Measurements from ENCODE around the gene ZNF576. TPM values are rescaled to one million over a fixed set of nuclear protein-coding genes. Genes with fewer than 3 reads are reported as not detected.

ZNF576 gene
- total and polyA plus RNA-seq, 2 donors (not counting 1 experiment from before 2014, with no cell fraction given) = 7.9 to 17.3 TPM

DNA sequence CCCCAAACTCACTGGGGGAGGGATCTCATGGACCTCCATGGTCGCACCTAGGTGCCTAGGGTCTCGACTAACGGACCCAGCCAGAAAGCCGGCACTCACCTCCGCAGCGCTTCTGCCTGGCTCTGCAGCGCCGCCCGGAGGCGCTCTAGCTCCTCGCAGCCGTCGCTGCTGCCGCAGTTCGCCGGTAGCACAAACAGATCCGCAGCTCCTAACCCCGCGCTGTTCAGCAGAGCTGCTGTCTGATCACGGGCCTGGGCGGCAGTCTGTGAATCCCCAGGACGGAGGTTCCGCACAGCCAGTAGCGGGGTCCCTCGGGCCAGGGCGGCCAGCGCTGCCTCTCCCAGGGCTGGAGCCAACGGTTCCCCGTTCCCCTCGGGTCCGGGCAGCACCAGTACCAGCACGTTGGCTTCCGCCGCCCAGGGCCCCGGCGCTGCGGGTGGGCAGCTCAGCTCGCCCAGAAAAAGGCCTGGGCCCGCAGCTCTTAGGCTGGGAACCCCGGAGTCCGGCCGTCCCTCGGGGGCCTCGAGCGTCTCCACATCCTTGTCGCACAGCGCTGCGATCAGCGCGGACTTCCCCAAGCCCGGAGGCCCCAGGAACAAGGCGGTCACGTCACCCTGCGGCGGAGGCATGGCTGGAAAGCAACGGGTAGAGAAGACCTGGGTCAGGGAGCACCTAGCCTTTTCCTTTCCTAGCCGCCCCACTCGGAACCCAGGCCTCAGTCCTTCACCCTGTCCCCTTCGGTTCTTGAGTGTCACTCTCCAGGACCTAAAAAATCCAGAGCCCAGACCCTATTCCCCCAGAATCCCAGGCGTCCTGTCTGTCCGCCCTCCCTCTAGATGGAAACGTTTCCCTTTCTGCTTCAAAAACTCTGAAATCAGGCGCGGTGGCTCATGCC is 1.4 kb upstream of the ZNF576 start:
- Histone ChIP-seq H3K27me3 (replicated peaks in 1 of 4; ENCODE audit: control extremely low read depth in 1 of 4, control insufficient read depth in 3 of 4, insufficient read depth in 4 of 4, low read length in 3 of 4) (no peaks in the 10 kb centered on the region), H3K36me3 (replicated peaks in 1 of 2; ENCODE audit: control extremely low read depth in 1 of 2, control insufficient read depth in 1 of 2, extremely low read depth in 1 of 2, insufficient read depth in 2 of 2, low read length in 1 of 2) (peaks cover 0 to 31% of the 10 kb centered on the region in 2 experiments), H3K9me3 (ENCODE audit: control extremely low read depth in 1 of 3, control insufficient read depth in 2 of 3, insufficient read depth in 1 of 3, low read length in 2 of 3) (no peaks in the 10 kb centered on the region), H4K20me1 (ENCODE audit: control insufficient read depth, insufficient read depth, low read length, poor library complexity, severe bottlenecking) (peaks cover 5% of the 10 kb centered on the region), H2AFZ (ENCODE audit: insufficient read depth, low read depth, low read length, poor library complexity, severe bottlenecking) (peak overlapping the region; percentile 87), H3K4me1 (ENCODE audit: control insufficient read depth in 2 of 2, insufficient read depth in 2 of 2, low read length in 2 of 2) (peaks cover 22 to 48% of the 10 kb centered on the region in 2 donors), H3K79me2 (ENCODE audit: control insufficient read depth, insufficient read depth, low read length) (peaks cover 61% of the 10 kb centered on the region), H3K9ac (ENCODE audit: low read length) (peak overlapping the region; percentile 74), H3K4me3 (ENCODE audit: control extremely low read depth in 1 of 5, extremely low read depth in 1 of 5, insufficient read depth in 1 of 5, low read depth in 2 of 5, low read length in 4 of 5) (peak overlapping the region; percentile 61 to 88 (median 73)), H3K27ac (ENCODE audit: low read length in 2 of 2) (peak overlapping the region; percentile 95 to 97), H3K4me2 (replicated peaks; ENCODE audit: low read depth, low read length, poor library complexity, severe bottlenecking) (peak overlapping the region; percentile 79)
- under 1% methylated on average over 64 of the region's 64 CpGs for WGBS (ENCODE audit: insufficient coverage)
- H3K9me3 Mint-ChIP-seq (ENCODE audit: insufficient read depth) = no peaks in the 10 kb centered on the region
- no peaks in the 10 kb centered on the region for H3K27me3 Mint-ChIP-seq
- ChIA-PET POLR2A (interaction anchor here (1.0 to 2.2 kb wide), 3 partner anchors 20 to 62 kb away, joined by 3 to 15 read pairs (median 4); partner anchors contain the start of genes PINLYP, XRCC1 and ZNF575), CTCF (interaction anchor here (0.7 to 7.5 kb wide), 37 partner anchors 10 to 215 kb away, joined by 3 to 126 read pairs (median 5); partner anchors contain the start of genes PINLYP, XRCC1 and ZNF575)
- peak; percentile 23 for ATAC-seq (ENCODE audit: low read depth)
- TF ChIP-seq, protein P1, sequence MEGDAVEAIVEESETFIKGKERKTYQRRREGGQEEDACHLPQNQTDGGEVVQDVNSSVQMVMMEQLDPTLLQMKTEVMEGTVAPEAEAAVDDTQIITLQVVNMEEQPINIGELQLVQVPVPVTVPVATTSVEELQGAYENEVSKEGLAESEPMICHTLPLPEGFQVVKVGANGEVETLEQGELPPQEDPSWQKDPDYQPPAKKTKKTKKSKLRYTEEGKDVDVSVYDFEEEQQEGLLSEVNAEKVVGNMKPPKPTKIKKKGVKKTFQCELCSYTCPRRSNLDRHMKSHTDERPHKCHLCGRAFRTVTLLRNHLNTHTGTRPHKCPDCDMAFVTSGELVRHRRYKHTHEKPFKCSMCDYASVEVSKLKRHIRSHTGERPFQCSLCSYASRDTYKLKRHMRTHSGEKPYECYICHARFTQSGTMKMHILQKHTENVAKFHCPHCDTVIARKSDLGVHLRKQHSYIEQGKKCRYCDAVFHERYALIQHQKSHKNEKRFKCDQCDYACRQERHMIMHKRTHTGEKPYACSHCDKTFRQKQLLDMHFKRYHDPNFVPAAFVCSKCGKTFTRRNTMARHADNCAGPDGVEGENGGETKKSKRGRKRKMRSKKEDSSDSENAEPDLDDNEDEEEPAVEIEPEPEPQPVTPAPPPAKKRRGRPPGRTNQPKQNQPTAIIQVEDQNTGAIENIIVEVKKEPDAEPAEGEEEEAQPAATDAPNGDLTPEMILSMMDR (IDR thresholded peaks at IDR 0.05) = peak; percentile 89
- no peak for TF ChIP-seq EZH2 (IDR thresholded peaks at IDR 0.05; ENCODE audit: borderline replicate concordance, insufficient read depth, low read depth, low read length, poor library complexity, severe bottlenecking)
- peak; percentile 83 for DNase-seq
- peak overlapping the region; percentile 99 for H3K27ac Mint-ChIP-seq
- H3K4me1 Mint-ChIP-seq = peaks cover 53% of the 10 kb centered on the region
- intact Hi-C loops (cut with micrococcal nuclease) = loop anchor here (1.0 kb wide), 1 partner anchor 148 kb away; no protein-coding TSS in a partner anchor
- H3K4me3 Mint-ChIP-seq = peak overlapping the region; percentile 98
